Measurements from ENCODE around the gene GLIPR2.

DNA sequence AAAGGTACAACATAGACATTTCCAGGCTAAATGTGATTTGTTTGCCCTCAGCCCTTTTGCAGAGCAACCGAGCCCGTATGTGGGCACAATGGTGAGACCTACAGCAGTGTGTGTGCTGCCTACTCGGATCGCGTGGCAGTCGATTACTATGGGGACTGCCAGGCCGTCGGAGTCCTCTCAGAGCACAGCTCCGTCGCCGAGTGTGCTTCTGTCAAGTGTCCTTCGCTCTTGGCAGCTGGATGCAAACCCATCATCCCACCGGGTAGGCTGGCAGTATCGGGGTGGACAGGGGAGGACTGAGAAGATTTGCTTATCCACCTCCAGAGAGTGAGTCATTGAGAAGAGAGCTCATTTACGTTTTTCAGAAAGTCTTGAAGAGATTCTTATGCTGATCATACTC lies 17.8 kb upstream of the GLIPR2 start:
- no peak for TF ChIP-seq CTCF (IDR thresholded peaks at IDR 0.05)
- TF ChIP-seq ZFX (IDR thresholded peaks at IDR 0.05; ENCODE audit: borderline replicate concordance): no peak

Data from 22Rv1 (cell line).